IPS DF 6.9 (cell line): ENCODE measurements around the gene ARR3.
"Not testable (repeated sequence)": the region's sequence is repeated elsewhere in the genome, so short reads cannot be mapped to it uniquely, and the experiment has no call there.

ENCODE experiments used
- DNase-seq: peaks from one replicate; pipeline ENCODE4 v3.0.0-alpha.2; 2013; ENCODE audit warnings: low read depth, low spot score
- H3K27ac ChIP-seq: one replicate; pipeline ENCODE4 v1.5.1; 2013; ENCODE audit warnings: low read length, control low read depth
- H3K27me3 ChIP-seq: 2 replicates; pipeline ENCODE4 v1.6.1; 2013; ENCODE audit warnings: mild to moderate bottlenecking, low read length; ENCODE audit not compliant: control insufficient read depth, insufficient read depth
- H3K36me3 ChIP-seq: 2 replicates; pipeline ENCODE4 v1.6.1; 2013; ENCODE audit warnings: low read length; ENCODE audit not compliant: control insufficient read depth, insufficient read depth
- H3K4me1 ChIP-seq: 2 replicates; pipeline ENCODE4 v1.6.1; 2013; ENCODE audit warnings: low read length; ENCODE audit not compliant: control insufficient read depth, insufficient read depth
- H3K4me3 ChIP-seq: 2 replicates; pipeline ENCODE4 v1.5.1; 2013; ENCODE audit warnings: mild to moderate bottlenecking, low read length
- H3K9me3 ChIP-seq: 2 replicates; pipeline ENCODE4 v1.6.1; 2013; ENCODE audit warnings: low read length, inconsistent platforms; ENCODE audit not compliant: control insufficient read depth, insufficient read depth
- WGBS: extraction: QIAGEN DNeasy Blood & Tissue Kit; methylation state at CpG from one replicate; pipeline ENCODE4 v1.1.7; 2013; ENCODE audit warnings: mixed read lengths, missing lambda C conversion rate; ENCODE audit not compliant: insufficient read length, insufficient coverage; 5-methylcytosine and 5-hydroxymethylcytosine counted together

Gene ARR3

DNA sequence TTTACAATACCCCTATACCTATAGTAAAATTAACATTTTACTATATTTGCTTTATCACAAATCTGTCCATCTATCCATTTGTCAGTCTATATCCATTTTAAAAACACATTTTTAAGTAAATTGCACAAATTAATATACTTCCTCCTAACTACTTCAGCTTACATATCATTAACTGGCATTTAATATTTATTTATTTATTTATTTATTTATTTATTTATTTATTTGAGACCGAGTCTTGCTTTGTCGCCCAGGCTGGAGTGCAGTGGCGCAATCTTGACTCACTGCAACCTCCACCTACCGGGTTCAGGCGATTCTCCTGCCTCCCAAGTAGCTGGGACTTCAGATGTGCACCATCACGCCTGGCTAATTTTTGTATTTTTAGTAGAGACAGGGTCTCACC, 55.5 kb downstream of the ARR3 start:
- no CpG with 5 or more reads among the region's 6 CpGs for WGBS
- not testable (repeated sequence) for H3K27ac ChIP-seq, H3K4me3 ChIP-seq, H3K9me3 ChIP-seq, H3K36me3 ChIP-seq, H3K4me1 ChIP-seq, H3K27me3 ChIP-seq, DNase-seq

DNA sequence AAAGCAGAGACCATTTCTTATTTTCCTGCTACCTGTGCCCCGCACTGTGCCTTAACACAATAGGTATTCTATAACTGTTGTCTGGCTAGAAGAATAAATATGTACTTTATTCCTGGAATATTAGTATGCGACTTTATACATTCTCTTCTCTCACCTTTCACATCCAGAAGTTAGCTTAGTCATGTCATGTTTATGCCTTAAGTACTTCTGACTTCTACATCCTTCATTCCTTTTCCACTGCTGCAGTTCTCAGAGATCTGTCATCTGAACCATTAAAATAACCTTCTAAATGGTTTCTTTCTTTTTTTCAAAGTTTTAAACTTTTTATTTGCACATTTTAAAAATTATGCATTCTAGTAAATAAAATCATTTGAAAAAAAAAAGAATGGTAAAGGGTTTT, 56.2 kb downstream of the ARR3 start:
- Histone ChIP-seq H3K27ac (no peak overlapping the region), H3K9me3 (no peaks in the 10 kb centered on the region), H3K4me1 (no peaks in the 10 kb centered on the region), H3K27me3 (no peaks in the 10 kb centered on the region), H3K4me3 (no peak overlapping the region), H3K36me3 (no peaks in the 10 kb centered on the region)
- no peak for DNase-seq
- WGBS: no CpG with 5 or more reads among the region's 2 CpGs

DNA sequence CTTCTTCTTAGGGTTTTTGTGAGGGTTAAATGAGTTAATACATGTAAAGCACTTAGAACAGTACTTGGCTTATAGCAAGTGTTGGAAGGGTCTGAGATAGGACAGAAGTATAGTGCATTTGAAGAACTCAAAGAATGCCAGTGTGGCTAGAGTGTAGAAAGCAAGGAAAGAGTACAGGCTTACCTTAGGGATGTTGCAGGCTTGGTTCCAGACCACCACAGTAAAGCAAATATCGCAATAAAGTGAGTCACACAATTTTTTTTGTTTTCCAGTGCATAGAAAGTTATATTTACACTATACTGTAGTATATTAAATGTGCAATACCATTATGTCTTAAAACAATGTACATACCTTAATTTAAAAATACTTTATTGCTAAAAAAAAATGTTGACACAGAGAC, 63.0 kb downstream of the ARR3 start:
- Histone ChIP-seq H3K9me3 (no peaks in the 10 kb centered on the region), H3K27me3 (no peaks in the 10 kb centered on the region), H3K36me3 (no peaks in the 10 kb centered on the region; the same call in 1 of the 2 replicates), H3K4me1 (no peaks in the 10 kb centered on the region), H3K27ac (no peak overlapping the region), H3K4me3 (no peak overlapping the region)
- no CpG with 5 or more reads among the region's 1 CpG for WGBS
- DNase-seq: no peak
